Putamen (tissue), 1 donor: Measurements from ENCODE around the gene GNG13.

Experiments
- DNase-seq: peaks from one replicate; pipeline ENCODE4 v3.0.0-alpha.2; 2016; ENCODE audit warnings: low spot score

GNG13 gene

DNA sequence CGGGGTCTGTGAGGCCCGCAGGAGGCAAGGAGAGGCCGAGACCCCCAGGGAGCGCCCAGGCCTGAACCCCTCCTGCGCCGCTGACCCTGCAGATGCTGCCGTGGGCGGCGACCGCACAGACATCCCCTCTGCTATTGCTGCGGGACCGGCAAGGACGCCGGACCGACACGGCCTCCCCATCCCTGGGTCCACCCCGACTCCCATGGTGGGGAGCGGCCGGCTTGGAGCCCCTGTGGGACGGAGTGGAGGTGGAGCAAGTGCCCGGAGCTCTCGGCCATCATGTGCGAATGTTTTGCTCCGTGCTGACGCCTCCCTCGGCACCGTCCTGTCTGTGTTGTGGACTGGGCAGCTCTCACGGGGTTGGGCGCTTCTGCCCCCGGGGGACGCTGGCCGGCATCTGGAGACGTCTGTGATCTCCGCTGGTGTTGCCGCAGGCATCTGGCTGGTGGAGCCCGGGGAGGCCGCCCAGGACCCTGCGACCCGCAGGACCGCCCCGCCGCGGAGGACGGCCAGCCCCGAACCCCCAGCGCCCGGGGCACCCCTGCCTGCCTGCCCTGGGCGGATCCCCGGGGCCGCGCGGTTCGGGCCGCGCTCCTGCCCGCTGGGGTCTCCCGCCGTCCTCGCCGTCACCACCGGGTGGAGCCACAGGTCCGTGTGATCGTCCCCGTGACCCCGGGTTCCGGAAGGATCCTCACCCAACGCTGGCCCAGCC, 12.8 kb upstream of the GNG13 start:
- DNase-seq: peak; percentile 35

- DNase-seq: no peak
Observed at GRCh38 chr16:808085-808386, 7.5 kb upstream of the GNG13 start.

- peak; percentile 87 for DNase-seq
Observed at GRCh38 chr16:807347-808084, 7.0 kb upstream of the GNG13 start.

- DNase-seq: no peak
Observed at GRCh38 chr16:805474-805873, 4.9 kb upstream of the GNG13 start.

DNA sequence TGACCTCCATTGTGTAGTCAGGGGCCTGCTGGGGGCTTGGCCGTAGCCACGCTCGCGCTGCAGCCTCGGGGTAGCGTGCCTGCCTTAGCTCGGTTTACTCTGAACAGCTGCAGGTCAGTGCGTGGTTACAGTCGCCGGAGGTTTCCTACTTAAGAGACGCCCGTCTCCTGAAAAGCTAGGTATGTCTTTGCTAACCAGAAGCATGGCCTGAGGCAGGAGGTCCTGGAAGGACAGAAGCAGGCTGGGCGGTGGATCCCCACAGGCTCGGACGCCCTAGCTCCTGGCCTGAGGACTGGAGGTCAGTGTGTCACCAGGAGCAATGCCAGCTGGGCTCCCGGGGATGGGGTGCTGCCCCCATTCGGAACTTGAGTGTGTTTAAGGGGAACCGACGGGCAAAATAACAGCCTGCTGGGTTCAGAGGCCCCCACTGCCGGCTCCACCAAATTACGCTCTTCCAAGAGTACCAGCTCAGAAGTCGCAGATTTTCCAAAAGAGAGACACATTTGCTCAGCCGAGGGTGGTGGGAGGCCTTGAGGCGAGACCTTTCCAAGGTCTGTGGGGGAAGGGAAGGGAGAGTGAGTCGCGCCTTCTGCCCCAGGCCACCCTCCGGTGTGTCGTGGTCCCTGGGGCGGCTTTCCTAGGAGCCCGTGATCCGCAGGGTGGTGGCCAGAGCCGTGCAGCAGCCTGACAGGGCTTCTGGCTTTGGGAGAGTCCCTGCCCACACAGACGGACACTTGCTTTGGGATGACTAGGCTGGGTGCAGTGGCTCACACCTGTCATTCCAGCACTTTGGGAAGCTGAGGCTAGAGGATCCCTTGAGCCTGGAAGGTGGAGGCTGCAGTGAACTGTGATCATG, 3.9 kb upstream of the GNG13 start:
- DNase-seq: no peak

DNA sequence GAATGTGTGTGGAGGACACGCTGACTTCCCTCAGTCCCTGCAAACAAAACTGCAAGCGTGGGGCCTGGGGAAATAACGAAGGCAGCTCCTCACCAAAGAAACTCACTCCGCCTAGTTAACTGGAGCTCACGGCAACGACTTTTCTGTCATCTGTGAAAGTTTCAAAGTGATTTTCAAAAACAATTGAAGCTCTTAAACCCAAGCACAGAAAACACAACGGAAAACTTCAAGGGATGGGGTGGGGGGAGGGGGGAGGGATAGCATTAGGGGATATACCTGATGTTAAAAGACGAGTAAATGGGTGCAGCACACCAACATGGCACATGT, 3.2 kb upstream of the GNG13 start:
- DNase-seq: no peak

- DNase-seq: no peak
Observed at GRCh38 chr16:802914-803753, 2.6 kb upstream of the GNG13 start.

- no peak for DNase-seq
Observed at GRCh38 chr16:802461-802860, 1.9 kb upstream of the GNG13 start.

- DNase-seq: no peak
Observed at GRCh38 chr16:801584-802363, 1.2 kb upstream of the GNG13 start.

DNA sequence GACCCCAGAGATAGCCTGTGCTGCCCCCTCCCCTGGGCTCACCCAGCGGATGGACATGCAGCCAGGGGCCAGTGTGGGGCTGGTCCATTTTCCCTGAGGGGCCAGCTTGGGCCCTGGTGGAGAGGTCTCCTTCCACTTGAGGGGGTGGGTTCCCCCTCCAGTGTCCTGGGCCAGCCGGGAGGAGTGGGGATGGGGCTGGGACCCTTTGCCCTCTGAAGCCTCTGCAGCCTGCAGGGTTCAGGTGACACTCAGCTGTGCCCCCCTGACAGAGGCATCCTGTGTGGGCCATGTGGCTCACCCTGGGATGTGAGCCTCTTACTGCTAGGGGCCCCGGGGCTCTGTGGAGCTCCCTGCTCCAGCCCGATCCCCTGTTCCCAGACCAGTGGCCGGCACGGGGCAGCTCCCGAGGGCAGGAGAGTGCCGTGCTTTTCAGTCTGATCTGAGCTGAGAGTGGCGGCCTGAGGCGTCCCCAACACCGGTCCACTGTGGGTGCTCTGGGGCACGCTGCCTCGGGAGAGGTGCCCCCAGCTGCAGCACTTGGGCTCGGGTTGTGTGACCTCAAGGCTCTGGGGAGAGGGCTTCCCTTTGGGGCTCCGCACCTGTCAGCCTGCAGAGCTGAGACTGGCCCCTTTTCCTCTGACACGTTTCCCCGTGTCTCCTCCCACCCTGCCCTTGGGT, 439 bp upstream of the GNG13 start:
- no peak for DNase-seq

- no peak for DNase-seq
Observed at GRCh38 chr16:799111-799947, 1.2 kb downstream of the GNG13 start.

- no peak for DNase-seq
Observed at GRCh38 chr16:798666-799065, 1.9 kb downstream of the GNG13 start.

DNA sequence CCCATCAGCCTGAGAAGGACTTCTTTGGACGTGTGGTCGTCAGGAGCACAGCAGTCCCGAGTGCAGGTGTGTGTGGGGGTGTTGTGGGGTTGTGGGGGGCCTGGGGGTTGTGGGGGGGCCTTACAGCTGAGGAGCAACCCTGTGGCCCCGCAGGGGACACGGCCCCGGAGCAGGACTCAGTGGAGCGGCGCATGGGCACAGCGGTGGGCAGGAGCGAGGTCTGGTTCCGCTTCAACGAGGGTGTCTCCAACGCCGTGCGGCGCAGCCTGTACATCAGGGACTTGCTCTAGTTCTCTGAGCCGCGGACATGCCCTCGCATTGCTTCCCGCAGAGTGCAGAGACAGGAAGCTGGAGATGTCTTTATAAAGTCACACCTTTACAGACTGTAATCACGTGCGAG, 2.8 kb downstream of the GNG13 start:
- no peak for DNase-seq

DNA sequence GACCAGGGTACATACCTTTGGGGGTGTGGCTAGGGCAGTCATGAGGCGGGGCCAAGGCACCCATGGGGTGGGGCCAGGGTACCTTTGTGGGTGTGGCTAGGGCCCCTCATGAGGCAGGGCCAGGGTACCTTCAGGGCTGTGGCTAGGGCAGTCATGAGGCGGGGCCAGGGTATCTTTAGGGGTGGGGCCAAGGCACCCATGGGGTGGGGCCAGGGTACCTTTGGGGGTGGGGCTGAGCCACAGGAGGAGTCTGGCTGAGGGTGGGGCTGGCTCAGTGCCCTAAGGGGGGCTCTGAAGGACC, 3.5 kb downstream of the GNG13 start:
- no peak for DNase-seq

DNA sequence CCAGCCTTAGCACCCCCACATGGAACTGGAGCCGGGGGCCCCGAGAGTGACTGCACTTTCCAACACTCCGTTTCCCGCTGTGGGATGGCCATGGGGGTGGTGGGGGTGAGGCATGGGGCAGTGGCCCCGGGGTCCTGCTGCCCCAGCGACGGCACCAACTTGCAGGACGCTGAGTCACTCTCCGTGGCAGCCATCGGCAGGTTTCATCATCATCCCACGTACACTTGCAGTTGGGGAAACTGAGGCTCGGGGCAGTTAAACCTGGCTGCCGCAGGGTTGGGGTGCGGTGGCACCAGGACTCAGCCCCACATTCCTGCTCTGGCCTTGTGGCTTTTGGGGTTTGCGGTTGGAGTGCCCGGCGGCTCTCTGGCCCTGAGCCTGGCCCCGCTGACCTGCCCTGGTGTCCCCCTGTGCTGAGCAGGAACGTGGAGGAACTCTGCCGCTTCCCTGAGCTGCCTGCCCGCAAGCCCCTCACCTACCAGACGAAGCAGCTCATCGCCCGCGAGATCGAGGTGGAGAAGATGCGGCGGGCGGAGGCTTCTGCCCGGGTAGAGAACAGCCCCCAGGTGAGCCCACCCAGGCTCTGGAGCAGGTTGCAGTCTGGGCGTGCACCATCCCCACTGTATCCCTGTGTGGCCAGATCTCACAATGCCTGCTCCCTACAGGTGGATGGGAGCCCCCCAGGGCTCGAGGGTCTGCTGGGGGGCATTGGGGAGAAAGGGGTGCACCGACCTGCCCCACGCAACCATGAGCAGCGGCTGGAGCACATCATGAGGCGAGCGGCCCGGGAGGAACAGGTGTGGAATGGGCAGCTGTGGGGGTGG, 4.0 kb downstream of the GNG13 start:
- DNase-seq: no peak

GRCh38 chr16:795580-796229, 4.8 kb downstream of the GNG13 start:
- DNase-seq: no peak

DNA sequence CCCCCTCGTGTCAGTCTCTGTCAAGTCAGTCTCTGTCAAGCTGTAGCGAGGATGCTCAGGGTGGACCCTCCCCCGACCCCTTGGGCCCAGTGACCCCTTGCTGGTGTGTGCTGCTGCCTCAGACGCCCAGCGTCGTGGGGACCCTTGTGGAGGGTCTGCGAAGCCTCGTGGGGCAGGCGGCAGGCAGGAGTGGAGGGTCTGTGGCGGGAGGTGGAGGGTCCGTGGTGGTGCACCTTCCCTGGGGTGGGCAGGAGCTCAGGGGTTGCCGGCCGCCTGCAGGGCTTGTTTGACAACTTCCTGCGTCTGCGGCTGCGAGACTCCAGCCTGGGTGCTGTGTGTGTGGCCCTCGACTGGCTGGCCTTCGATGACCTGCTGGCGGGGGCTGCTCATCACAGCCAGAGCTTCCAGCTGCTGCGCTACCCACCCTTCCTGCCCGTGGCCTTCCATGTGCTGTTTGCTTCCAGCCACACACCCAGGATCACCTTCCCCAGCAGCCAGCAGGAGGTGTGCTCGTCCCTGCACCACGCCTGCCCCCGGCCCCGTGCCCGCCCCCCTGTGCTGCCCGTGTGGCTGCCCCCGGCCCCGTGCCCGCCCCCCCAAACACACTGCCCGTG, 5.6 kb downstream of the GNG13 start:
- DNase-seq: no peak

GRCh38 chr16:794091-794822, 6.3 kb downstream of the GNG13 start:
- DNase-seq: no peak
